Right atrium auricular region (tissue), 2 donors: ENCODE measurements around the gene DYNC2H1. TPM values are rescaled to one million over a fixed set of nuclear protein-coding genes. Genes with fewer than 3 reads are reported as not detected.

ENCODE experiments used
- DNase-seq: peaks from one replicate; pipeline ENCODE4 v3.0.0-alpha.2; 2019; ENCODE audit warnings: low spot score
- H3K27ac ChIP-seq, 2 donors: fragments of 200-600 bp; sonication (generic); 1 replicate in 1 of 2; 2 replicates in 1 of 2; pipeline ENCODE4 v1.5.1; 2016 to 2019
- H3K27me3 ChIP-seq, 2 donors: fragments of 200-600 bp; sonication (generic); one replicate each; pipeline versions ENCODE4 v1.5.1 to v1.6.0; 2017 to 2019
- H3K36me3 ChIP-seq: fragments of 200-600 bp; sonication (generic); one replicate; pipeline ENCODE4 v1.5.1; 2016
- H3K4me1 ChIP-seq, 2 donors: fragments of 200-600 bp; sonication (generic); one replicate each; pipeline versions ENCODE4 v1.5.1 to v1.6.0; 2017 to 2019
- H3K4me3 ChIP-seq, 2 donors: fragments of 200-600 bp; sonication (generic); 1 replicate in 1 of 2; 2 replicates in 1 of 2; pipeline ENCODE4 v1.5.1; 2017 to 2019; ENCODE audit warnings: mild to moderate bottlenecking in 1 of 2, moderate library complexity in 1 of 2
- H3K9me3 ChIP-seq, 2 donors: fragments of 200-600 bp; sonication (generic); one replicate each; pipeline ENCODE4 v1.5.1; 2019
- total RNA-seq, 2 donors: library from RNA; depleted of rRNA; stranded (reverse); fragments of >200 nt; gene quantifications; one replicate each; pipeline ENCODE4 v1.1.0, GENCODE V29; 2016
- TF ChIP-seq, protein P1 (sequence below), 2 donors: fragments of 200-600 bp; sonication (generic); IDR thresholded peaks; one replicate each; pipeline ENCODE4 v1.5.1; 2019; ENCODE audit warnings: antibody characterized with exemption in 2 of 2

The DYNC2H1 gene
- total RNA-seq: 10 to 100 TPM in 1 of 2 donors, 1 to 10 TPM in 1; 7.8 to 12.7 TPM

GRCh38 chr11:103108933-103109817 lies at the start of gene DYNC2H1:
TSS of gene DYNC2H1 (plus strand) at chr11:103109426. CDS start at chr11:103109575, 149 bp downstream.
- TF ChIP-seq, protein P1, sequence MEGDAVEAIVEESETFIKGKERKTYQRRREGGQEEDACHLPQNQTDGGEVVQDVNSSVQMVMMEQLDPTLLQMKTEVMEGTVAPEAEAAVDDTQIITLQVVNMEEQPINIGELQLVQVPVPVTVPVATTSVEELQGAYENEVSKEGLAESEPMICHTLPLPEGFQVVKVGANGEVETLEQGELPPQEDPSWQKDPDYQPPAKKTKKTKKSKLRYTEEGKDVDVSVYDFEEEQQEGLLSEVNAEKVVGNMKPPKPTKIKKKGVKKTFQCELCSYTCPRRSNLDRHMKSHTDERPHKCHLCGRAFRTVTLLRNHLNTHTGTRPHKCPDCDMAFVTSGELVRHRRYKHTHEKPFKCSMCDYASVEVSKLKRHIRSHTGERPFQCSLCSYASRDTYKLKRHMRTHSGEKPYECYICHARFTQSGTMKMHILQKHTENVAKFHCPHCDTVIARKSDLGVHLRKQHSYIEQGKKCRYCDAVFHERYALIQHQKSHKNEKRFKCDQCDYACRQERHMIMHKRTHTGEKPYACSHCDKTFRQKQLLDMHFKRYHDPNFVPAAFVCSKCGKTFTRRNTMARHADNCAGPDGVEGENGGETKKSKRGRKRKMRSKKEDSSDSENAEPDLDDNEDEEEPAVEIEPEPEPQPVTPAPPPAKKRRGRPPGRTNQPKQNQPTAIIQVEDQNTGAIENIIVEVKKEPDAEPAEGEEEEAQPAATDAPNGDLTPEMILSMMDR (IDR thresholded peaks at IDR 0.05): peak in 1 of 2 donors; percentile 67
- no peaks in the 10 kb centered on the region for H3K36me3 ChIP-seq
- H3K27me3 ChIP-seq: no peaks in the 10 kb centered on the region
- H3K9me3 ChIP-seq: no peaks in the 10 kb centered on the region
- peak within 1 kb of the TSS; percentile 49 to 70 for H3K27ac ChIP-seq
- H3K4me1 ChIP-seq: peaks cover 0 to 17% of the 10 kb centered on the region in 2 donors
- DNase-seq: peak; percentile 79
- H3K4me3 ChIP-seq: peak within 1 kb of the TSS; percentile 71 to 72

- TF ChIP-seq, protein P1 (IDR thresholded peaks at IDR 0.05): no peak
- Histone ChIP-seq H3K27me3 (no peaks in the 10 kb centered on the region), H3K4me3 (no peak overlapping the region), H3K9me3 (no peaks in the 10 kb centered on the region), H3K4me1 (no peaks in the 10 kb centered on the region), H3K27ac (no peak overlapping the region), H3K36me3 (peaks cover 38% of the 10 kb centered on the region)
- no peak for DNase-seq
These were observed 47.6 kb upstream of the DYNC2H1 start for GRCh38 chr11:103061656-103062055.

GRCh38 chr11:103067118-103067517 lies 42.1 kb upstream of the DYNC2H1 start:
- TF ChIP-seq, protein P1 (IDR thresholded peaks at IDR 0.05): no peak
- no peaks in the 10 kb centered on the region for H3K9me3 ChIP-seq
- peaks cover 0 to 6% of the 10 kb centered on the region in 2 donors for H3K4me1 ChIP-seq
- no peak for DNase-seq
- H3K4me3 ChIP-seq: no peak overlapping the region
- no peaks in the 10 kb centered on the region for H3K27me3 ChIP-seq
- H3K36me3 ChIP-seq: peaks cover 26% of the 10 kb centered on the region
- H3K27ac ChIP-seq: no peak overlapping the region

DNA sequence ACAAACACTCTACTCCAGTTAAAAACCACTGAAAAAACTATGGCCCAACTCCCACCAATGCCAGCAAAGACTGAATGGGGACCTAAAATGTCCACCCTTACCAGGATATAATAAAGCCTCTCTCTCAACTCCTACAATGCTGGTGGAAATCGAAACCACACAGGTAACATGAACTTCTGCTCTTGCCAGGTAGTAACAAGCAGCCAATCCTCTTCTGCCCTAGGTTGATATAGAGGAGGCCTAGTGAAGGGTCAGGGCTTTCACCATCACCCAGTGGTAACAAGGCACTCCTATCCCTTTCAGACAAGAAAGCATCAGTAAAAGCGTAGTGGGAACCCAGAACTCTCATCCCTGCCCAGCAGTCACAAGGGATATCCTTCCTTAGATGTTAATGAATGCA lies 39.9 kb upstream of the DYNC2H1 start:
- no peak overlapping the region for H3K4me3 ChIP-seq
- no peak overlapping the region for H3K27ac ChIP-seq
- peaks cover 0 to 6% of the 10 kb centered on the region in 2 donors for H3K4me1 ChIP-seq
- no peaks in the 10 kb centered on the region for H3K27me3 ChIP-seq
- DNase-seq: no peak
- H3K36me3 ChIP-seq: peaks cover 7% of the 10 kb centered on the region
- TF ChIP-seq, protein P1 (IDR thresholded peaks at IDR 0.05): no peak
- no peaks in the 10 kb centered on the region for H3K9me3 ChIP-seq

GRCh38 chr11:103070142-103070541 lies 39.1 kb upstream of the DYNC2H1 start:
- TF ChIP-seq, protein P1 (IDR thresholded peaks at IDR 0.05): no peak
- Histone ChIP-seq H3K27me3 (no peaks in the 10 kb centered on the region), H3K4me1 (peaks cover 0 to 6% of the 10 kb centered on the region in 2 donors), H3K9me3 (no peaks in the 10 kb centered on the region), H3K27ac (no peak overlapping the region), H3K4me3 (no peak overlapping the region), H3K36me3 (peaks cover 5% of the 10 kb centered on the region)
- DNase-seq: no peak
